GM12864 (cell line): ENCODE measurements around the gene APBA1.

Experiments
- DNase-seq: peaks from one replicate; pipeline ENCODE4 v3.0.0-alpha.2; 2011; ENCODE audit warnings: low read depth
- H3K4me3 ChIP-seq: 2 replicates; pipeline ENCODE4 v1.5.1; 2011; ENCODE audit warnings: mild to moderate bottlenecking, low read depth, low read length, control low read depth
- TF ChIP-seq, protein P1 (sequence below): IDR thresholded peaks from 2 replicates; pipeline ENCODE4 v1.5.1; 2011; ENCODE audit warnings: low read depth, mild to moderate bottlenecking, moderate library complexity, low read length, control low read depth, inconsistent platforms; ENCODE audit errors: missing control alignments

Gene APBA1

DNA sequence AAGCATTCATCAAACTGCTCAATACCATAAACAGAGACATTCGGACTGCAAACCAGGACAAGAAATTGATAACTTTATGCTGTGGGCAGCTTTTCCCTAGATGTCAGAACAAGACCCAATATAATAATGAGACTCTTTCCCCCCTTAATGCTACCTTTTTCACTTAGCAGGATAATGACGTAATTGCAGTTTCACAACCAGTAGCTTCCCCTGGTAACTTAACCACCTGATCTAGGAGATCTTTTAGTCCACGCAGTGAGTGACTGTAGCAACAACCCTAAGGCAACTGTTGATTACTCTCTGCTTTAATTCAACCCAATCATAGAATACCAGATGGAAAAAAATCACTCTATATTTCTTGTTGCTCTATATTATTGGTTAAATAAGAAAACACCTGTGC, 56.3 kb downstream of the APBA1 start:
- no peak for DNase-seq
- no peak overlapping the region for H3K4me3 ChIP-seq
- TF ChIP-seq, protein P1, sequence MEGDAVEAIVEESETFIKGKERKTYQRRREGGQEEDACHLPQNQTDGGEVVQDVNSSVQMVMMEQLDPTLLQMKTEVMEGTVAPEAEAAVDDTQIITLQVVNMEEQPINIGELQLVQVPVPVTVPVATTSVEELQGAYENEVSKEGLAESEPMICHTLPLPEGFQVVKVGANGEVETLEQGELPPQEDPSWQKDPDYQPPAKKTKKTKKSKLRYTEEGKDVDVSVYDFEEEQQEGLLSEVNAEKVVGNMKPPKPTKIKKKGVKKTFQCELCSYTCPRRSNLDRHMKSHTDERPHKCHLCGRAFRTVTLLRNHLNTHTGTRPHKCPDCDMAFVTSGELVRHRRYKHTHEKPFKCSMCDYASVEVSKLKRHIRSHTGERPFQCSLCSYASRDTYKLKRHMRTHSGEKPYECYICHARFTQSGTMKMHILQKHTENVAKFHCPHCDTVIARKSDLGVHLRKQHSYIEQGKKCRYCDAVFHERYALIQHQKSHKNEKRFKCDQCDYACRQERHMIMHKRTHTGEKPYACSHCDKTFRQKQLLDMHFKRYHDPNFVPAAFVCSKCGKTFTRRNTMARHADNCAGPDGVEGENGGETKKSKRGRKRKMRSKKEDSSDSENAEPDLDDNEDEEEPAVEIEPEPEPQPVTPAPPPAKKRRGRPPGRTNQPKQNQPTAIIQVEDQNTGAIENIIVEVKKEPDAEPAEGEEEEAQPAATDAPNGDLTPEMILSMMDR: no peak

DNA sequence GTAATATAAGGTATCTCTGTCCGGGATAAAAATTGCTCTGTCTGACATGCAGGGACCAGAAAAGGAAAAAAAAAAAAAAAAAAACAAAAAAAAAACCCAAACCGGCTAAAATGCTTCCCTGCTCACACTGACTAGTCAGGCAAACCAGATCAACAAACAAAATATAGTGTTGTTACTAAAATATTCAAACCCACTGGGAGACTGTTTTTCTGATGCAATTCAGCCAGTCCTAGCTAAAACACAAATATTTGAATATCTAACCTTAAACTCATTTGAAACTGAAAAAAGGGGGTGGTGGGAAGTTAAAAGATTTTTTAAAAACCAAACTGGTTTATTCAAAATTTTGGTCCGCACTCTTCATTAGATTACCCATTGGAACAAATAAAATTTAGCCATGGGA, 61.0 kb downstream of the APBA1 start:
- TF ChIP-seq, protein P1: no peak
- no peak overlapping the region for H3K4me3 ChIP-seq
- DNase-seq: no peak

- no peak overlapping the region for H3K4me3 ChIP-seq
- DNase-seq: no peak
- TF ChIP-seq, protein P1: no peak
Measured at GRCh38 chr9:69609156-69609555, 63.0 kb downstream of the APBA1 start.

DNA sequence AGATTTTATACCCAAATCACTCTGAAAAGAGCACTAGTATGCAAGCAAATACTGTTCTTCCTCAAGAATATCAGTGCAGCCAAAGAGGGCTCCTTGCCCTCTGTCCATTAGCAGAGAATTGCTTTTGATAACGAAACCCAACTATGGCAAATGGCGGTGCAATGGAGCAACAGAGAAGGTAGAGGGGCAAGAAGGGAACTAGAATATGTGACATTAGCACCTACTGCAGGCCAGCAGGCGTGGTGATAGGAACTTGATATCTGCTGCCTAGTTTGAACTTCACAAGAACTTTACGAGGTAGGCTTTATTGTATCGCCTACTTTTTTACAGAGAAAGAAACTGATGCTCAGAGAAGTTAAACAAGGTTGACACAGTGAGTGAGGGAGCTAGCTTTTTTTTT, 66.1 kb downstream of the APBA1 start:
- TF ChIP-seq, protein P1: no peak
- no peak overlapping the region for H3K4me3 ChIP-seq
- DNase-seq: no peak

GRCh38 chr9:69605406-69605805, 66.8 kb downstream of the APBA1 start:
- TF ChIP-seq, protein P1: no peak
- H3K4me3 ChIP-seq: no peak overlapping the region
- no peak for DNase-seq

DNA sequence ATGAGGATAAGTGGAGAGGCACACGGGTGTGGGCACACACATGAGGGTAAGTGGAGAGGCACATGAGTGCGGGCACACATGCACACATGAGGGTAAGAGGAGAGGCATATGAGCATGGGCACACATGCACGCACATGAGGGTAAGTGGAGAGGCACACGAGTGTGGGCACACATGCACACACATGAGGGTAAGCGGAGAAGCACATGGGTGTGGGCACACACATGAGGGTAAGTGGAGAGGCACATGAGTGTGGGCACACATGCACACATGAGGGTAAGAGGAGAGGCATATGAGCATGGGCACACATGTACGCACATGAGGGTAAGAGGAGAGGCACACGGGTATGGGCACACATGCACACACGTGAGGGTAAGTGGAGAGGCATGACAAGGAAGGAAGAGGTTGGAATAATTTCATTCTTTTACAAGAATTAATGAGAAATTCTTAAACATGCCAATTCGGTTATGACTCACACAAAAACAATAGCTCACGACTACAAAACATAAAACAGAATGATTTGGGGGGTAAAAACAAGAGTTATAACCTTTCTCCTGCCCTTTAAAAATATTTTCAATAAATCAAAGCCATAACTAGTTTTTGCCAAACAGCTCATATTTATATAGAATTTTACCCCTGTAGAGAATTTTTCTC, 67.5 kb downstream of the APBA1 start:
- no peak overlapping the region for H3K4me3 ChIP-seq
- TF ChIP-seq, protein P1: no peak
- no peak for DNase-seq

DNA sequence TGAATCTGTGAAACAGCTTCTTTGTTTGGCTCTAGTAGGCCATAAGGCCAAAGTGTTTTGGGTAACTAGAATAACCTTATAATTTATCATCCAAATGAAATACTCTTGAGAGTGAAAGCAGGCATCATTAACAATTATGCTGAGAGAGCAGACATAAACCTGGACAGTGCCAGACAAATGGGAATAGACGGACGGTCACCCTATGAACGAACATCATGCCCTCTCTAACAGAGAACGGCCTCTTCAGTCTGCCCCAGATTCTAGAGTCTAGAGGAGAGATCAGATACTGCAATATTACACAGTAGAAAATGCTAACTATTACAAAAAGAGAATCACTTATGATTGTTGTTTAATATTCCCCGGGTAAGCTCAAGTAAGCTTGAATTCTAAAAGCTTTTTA, 68.5 kb downstream of the APBA1 start:
- TF ChIP-seq, protein P1: no peak
- H3K4me3 ChIP-seq: no peak overlapping the region
- DNase-seq: no peak
